Spleen (tissue), 7 donors: ENCODE measurements around the gene AP5Z1.

ENCODE experiments used
- CTCF ChIP-seq, 11 experiments: fragments of 200-600 bp in 7 of 11; fragments of 450-650 bp in 4 of 11; sonication (generic) in 4 of 11; IDR thresholded peaks in 8 of 11; conservative IDR thresholded peaks in 3 of 11; 1 replicate in 7 of 11; 2 replicates in 4 of 11; pipeline versions ENCODE4 v1.4.0 to v1.8.0; 2016 to 2021; ENCODE audit warnings: antibody characterized with exemption in 11 of 11, inconsistent platforms in 4 of 11, mild to moderate bottlenecking in 1 of 11
- POLR2AphosphoS5 ChIP-seq, 3 donors: sonication (generic); formaldehyde crosslinking; IDR thresholded peaks; one replicate each; pipeline ENCODE4 v1.5.1; 2017; ENCODE audit warnings: antibody characterized with exemption in 3 of 3
- donor health status: DM: no; HTN: no; CAD: no; lungs with moderate emphysema.
- donor health status: DM: no; HTN: no; CAD: no.
- donor health status: DM: no; HTN: no; CAD: no.

- TF ChIP-seq CTCF (IDR thresholded peaks at IDR 0.05 in 8 of 11, conservative IDR thresholded peaks at IDR 0.05 in 3 of 11), result no peak
- TF ChIP-seq POLR2AphosphoS5 (IDR thresholded peaks at IDR 0.05), result peak; percentile 56 to 84 (median 69)
These were observed 17.2 kb downstream of the AP5Z1 start for GRCh38 chr7:4792537-4793126.
